Epithelial cell of proximal tubule (primary cell): ENCODE data around the gene ASB18. TPM values are rescaled to one million over a fixed set of nuclear protein-coding genes. Genes with fewer than 3 reads are reported as not detected.
A peak's percentile ranks its signal among the peaks of the same experiment; 100 is the strongest.

Experiments used
- DNase-seq: peaks from one replicate; pipeline ENCODE4 v3.0.0-alpha.2; 2011; ENCODE audit warnings: low read depth
- H3K4me3 ChIP-seq: 2 replicates; pipeline ENCODE4 v1.5.1; 2011; ENCODE audit warnings: low read depth, mild to moderate bottlenecking, low read length
- total RNA-seq: library from RNA; depleted of rRNA; stranded (reverse); fragments of >200 nt; gene quantifications from 2 replicates; pipeline ENCODE4 v1.2.3, GENCODE V29; 2015
- TF ChIP-seq, protein P1 (sequence below): conservative IDR thresholded peaks from 2 replicates; pipeline ENCODE4 v1.5.1; 2012; ENCODE audit warnings: low read depth, mild to moderate bottlenecking, low read length

Gene ASB18
- total RNA-seq, 1 donor from 2014 or later, result not detected

DNA sequence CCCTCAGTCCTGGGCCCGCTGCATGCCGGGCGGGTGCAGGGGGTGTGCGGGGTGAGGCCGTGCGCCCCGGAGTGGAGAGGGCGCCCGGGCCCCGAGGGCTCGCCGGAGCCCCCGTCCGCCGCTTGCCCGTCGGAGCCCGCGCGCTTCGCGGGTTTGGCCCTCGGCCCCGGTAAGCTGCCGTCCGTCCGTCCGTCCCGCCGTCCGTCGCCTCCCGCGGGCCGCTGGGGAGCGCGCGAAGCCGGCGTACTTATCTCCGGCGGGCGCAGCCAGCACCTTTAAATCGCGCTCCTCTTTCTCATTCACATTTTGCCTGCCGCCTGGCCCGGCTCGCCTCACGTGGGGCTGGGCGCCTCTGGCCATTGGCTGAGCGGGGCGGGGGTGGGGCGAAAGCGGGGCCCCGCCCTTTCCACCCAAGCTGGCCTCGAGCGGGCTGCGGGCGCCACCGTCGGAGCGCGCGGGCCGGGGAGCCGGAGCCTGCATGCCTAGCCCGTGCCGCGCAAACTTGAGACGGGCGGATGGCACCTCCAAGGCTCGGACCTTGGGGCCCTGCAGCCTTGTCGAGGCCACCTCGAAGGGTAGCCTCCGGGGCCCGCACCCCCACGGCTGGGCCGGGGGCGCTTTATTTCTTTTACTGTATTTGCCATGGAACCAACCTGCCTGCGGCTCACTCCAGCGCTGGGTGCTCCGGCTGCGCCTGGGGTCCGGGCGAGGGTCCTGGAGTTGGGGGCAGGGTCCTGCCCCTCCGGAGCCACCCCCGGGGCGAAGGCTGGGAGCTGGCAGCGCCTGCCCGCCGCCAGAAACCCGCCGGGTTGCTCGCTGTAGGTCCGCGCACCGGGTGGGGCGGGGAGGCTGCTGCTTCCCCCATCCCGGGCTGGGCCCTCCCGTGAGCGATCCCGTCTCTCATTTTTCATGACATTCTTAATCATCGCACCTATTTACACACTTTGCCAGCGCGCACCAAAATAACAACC, 95.8 kb downstream of the ASB18 start, which contains the start of gene GBX2:
Gene GBX2, minus strand, starts transcription at position 277 of the 971 bp plus-strand sequence. CDS start 415 bp downstream, outside the sequence.
- no peak for DNase-seq
- peak within 1 kb of the TSS; percentile 45 for H3K4me3 ChIP-seq
- TF ChIP-seq, protein P1, sequence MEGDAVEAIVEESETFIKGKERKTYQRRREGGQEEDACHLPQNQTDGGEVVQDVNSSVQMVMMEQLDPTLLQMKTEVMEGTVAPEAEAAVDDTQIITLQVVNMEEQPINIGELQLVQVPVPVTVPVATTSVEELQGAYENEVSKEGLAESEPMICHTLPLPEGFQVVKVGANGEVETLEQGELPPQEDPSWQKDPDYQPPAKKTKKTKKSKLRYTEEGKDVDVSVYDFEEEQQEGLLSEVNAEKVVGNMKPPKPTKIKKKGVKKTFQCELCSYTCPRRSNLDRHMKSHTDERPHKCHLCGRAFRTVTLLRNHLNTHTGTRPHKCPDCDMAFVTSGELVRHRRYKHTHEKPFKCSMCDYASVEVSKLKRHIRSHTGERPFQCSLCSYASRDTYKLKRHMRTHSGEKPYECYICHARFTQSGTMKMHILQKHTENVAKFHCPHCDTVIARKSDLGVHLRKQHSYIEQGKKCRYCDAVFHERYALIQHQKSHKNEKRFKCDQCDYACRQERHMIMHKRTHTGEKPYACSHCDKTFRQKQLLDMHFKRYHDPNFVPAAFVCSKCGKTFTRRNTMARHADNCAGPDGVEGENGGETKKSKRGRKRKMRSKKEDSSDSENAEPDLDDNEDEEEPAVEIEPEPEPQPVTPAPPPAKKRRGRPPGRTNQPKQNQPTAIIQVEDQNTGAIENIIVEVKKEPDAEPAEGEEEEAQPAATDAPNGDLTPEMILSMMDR, result no peak

- TF ChIP-seq, protein P1, result peak; percentile 30
- DNase-seq, result no peak
- H3K4me3 ChIP-seq, result peak overlapping the region; percentile 45
These were observed 96.7 kb downstream of the ASB18 start for GRCh38 chr2:236167297-236168109.

DNA sequence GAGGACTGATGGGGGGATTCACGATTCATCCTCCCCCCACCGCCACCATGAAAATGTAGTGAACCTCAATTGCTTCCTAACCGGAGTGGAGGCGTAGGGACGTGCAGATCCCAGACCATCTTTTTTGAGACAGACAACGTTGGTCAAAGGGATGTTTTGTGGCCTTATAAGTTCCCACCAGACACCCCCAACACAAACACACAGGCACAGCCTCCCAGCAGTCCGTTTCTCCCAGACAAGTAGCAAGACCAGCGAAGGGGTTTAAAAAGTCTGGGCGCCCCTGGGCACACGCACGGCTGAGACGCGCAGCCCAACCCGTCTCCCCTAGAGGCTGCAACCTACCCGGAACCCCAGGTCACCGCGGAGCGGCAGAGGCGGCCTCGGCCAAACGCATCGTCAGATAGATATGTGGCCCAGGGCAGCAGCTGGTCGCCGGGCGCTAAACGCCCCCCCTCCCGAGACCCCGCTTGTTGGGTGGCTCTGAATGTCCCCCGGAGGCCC, 97.4 kb downstream of the ASB18 start:
- TF ChIP-seq, protein P1, result no peak
- no peak for DNase-seq
- H3K4me3 ChIP-seq, result peak overlapping the region; percentile 45

- TF ChIP-seq, protein P1, result no peak
- peak overlapping the region; percentile 26 for H3K4me3 ChIP-seq
- no peak for DNase-seq
These were observed 98.1 kb downstream of the ASB18 start for GRCh38 chr2:236165842-236166795.

- H3K4me3 ChIP-seq, result peak overlapping the region; percentile 27
- DNase-seq, result no peak
- TF ChIP-seq, protein P1, result no peak
These were observed 99.0 kb downstream of the ASB18 start for GRCh38 chr2:236164925-236165841.
